OCI-LY1 (cell line): ENCODE measurements around the gene CACNA2D3.

Source experiments
- H2AFZ ChIP-seq: fragments of 200-600 bp; sonication (generic), shearing (Covaris generic); 2 replicates; pipeline ENCODE4 v1.6.0; 2014; ENCODE audit warnings: antibody characterized with exemption, mild to moderate bottlenecking, low read length
- H3F3A ChIP-seq: fragments of 200-600 bp; sonication (generic), shearing (Covaris generic); 2 replicates; pipeline ENCODE4 v1.6.0; 2014; ENCODE audit warnings: mild to moderate bottlenecking, antibody characterized with exemption, low read length, moderate library complexity; ENCODE audit not compliant: insufficient read depth
- H3K27ac ChIP-seq: fragments of 200-600 bp; sonication (generic); 2 replicates; pipeline ENCODE4 v1.5.1; 2014; ENCODE audit warnings: low read length, mixed run types, mild to moderate bottlenecking, low read depth; ENCODE audit not compliant: poor library complexity, severe bottlenecking
- H3K27me3 ChIP-seq: fragments of 200-600 bp; sonication (generic); 2 replicates; pipeline ENCODE4 v1.6.0; 2014; ENCODE audit warnings: antibody characterized with exemption, mild to moderate bottlenecking, low read length, moderate library complexity; ENCODE audit not compliant: insufficient read depth
- H3K36me3 ChIP-seq: fragments of 200-600 bp; sonication (generic); 2 replicates; pipeline ENCODE4 v1.6.1; 2014; ENCODE audit warnings: mild to moderate bottlenecking, antibody characterized with exemption, low read length, moderate library complexity, mixed read lengths; ENCODE audit not compliant: insufficient read depth
- H3K4me1 ChIP-seq: fragments of 200-600 bp; sonication (generic); 2 replicates; pipeline ENCODE4 v1.5.1; 2014; ENCODE audit warnings: mild to moderate bottlenecking, low read length, moderate library complexity; ENCODE audit not compliant: insufficient read depth, severe bottlenecking
- H3K4me2 ChIP-seq: fragments of 200-600 bp; sonication (generic), shearing (Covaris generic); 2 replicates; pipeline ENCODE4 v1.6.1; 2014; ENCODE audit warnings: low read length
- H3K4me3 ChIP-seq: fragments of 200-600 bp; sonication (generic); 2 replicates; pipeline ENCODE4 v1.5.1; 2014; ENCODE audit warnings: low read length, low read depth, mild to moderate bottlenecking, mixed read lengths; ENCODE audit not compliant: poor library complexity, severe bottlenecking
- H3K79me2 ChIP-seq: fragments of 200-600 bp; shearing (Covaris generic); 2 replicates; pipeline ENCODE4 v1.6.1; 2016; ENCODE audit warnings: mixed run types, low read length, mixed read lengths; ENCODE audit not compliant: insufficient read depth
- H3K9ac ChIP-seq: fragments of 200-600 bp; sonication (generic), shearing (Covaris generic); 2 replicates; pipeline ENCODE4 v1.6.1; 2014; ENCODE audit warnings: mild to moderate bottlenecking, low read length, mixed read lengths
- H3K9me2 ChIP-seq: fragments of 200-600 bp; sonication (generic), shearing (Covaris generic); 2 replicates; pipeline ENCODE4 v1.6.1; 2014; ENCODE audit warnings: low read depth, mild to moderate bottlenecking, low read length, mixed read lengths
- H3K9me3 ChIP-seq: fragments of 200-600 bp; shearing (Covaris generic); 2 replicates; pipeline ENCODE4 v1.6.1; 2014; ENCODE audit warnings: low read length, mixed read lengths
- H4K20me1 ChIP-seq: fragments of 200-600 bp; sonication (generic), shearing (Covaris generic); 2 replicates; pipeline ENCODE4 v1.6.0; 2016; ENCODE audit warnings: mild to moderate bottlenecking, low read length; ENCODE audit not compliant: insufficient read depth
- CTCF ChIP-seq: fragments of 200-600 bp; sonication (generic), shearing (Covaris generic); IDR thresholded peaks from 2 replicates; pipeline ENCODE4 v1.5.1; 2017; ENCODE audit warnings: mild to moderate bottlenecking, antibody characterized with exemption, low read length, moderate library complexity, mixed read lengths
- EZH2 ChIP-seq: fragments of 200-600 bp; sonication (generic), shearing (Covaris generic); IDR thresholded peaks from 2 replicates; pipeline ENCODE4 v1.8.0; 2017; ENCODE audit warnings: borderline replicate concordance, mixed run types, mild to moderate bottlenecking, antibody characterized with exemption, low read length, moderate library complexity, mixed read lengths

Gene CACNA2D3

GRCh38 chr3:54831112-54831511, 708.8 kb downstream of the CACNA2D3 start:
- Histone ChIP-seq H3F3A (no peaks in the 10 kb centered on the region), H3K4me2 (no peak overlapping the region), H3K27ac (no peak overlapping the region), H3K9me2 (no peaks in the 10 kb centered on the region), H2AFZ (no peak overlapping the region), H3K27me3 (no peaks in the 10 kb centered on the region), H4K20me1 (no peaks in the 10 kb centered on the region), H3K9me3 (no peaks in the 10 kb centered on the region), H3K4me1 (no peaks in the 10 kb centered on the region), H3K4me3 (no peak overlapping the region), H3K36me3 (no peaks in the 10 kb centered on the region), H3K79me2 (no peaks in the 10 kb centered on the region), H3K9ac (no peak overlapping the region)
- TF ChIP-seq CTCF, result no peak
- TF ChIP-seq EZH2, result no peak

- Histone ChIP-seq H2AFZ (no peak overlapping the region), H3K79me2 (no peaks in the 10 kb centered on the region), H3F3A (no peaks in the 10 kb centered on the region), H4K20me1 (no peaks in the 10 kb centered on the region), H3K27ac (no peak overlapping the region), H3K4me2 (no peak overlapping the region), H3K27me3 (no peaks in the 10 kb centered on the region), H3K4me3 (no peak overlapping the region), H3K9ac (no peak overlapping the region), H3K4me1 (no peaks in the 10 kb centered on the region), H3K9me3 (no peaks in the 10 kb centered on the region), H3K9me2 (no peaks in the 10 kb centered on the region), H3K36me3 (no peaks in the 10 kb centered on the region)
- TF ChIP-seq EZH2, result no peak
- no peak for TF ChIP-seq CTCF
Measured at GRCh38 chr3:54832876-54833275, 710.5 kb downstream of the CACNA2D3 start.

- TF ChIP-seq EZH2, result no peak
- no peak for TF ChIP-seq CTCF
- H3K4me2 ChIP-seq, result no peak overlapping the region
- H3K79me2 ChIP-seq, result no peaks in the 10 kb centered on the region
- H3K4me1 ChIP-seq, result no peaks in the 10 kb centered on the region
- H2AFZ ChIP-seq, result no peak overlapping the region
- no peaks in the 10 kb centered on the region for H3K36me3 ChIP-seq
- H3K4me3 ChIP-seq, result no peak overlapping the region
- H3K27ac ChIP-seq, result no peak overlapping the region
- no peaks in the 10 kb centered on the region for H3K27me3 ChIP-seq
- H3K9ac ChIP-seq, result no peak overlapping the region
- H4K20me1 ChIP-seq, result no peaks in the 10 kb centered on the region
- no peaks in the 10 kb centered on the region for H3F3A ChIP-seq
- H3K9me2 ChIP-seq, result no peaks in the 10 kb centered on the region
- no peaks in the 10 kb centered on the region for H3K9me3 ChIP-seq
Measured at GRCh38 chr3:54835701-54836100, 713.3 kb downstream of the CACNA2D3 start.
